HFFc6 (cell line): Measurements from ENCODE around the gene G6PC1. TPM values are rescaled to one million over a fixed set of nuclear protein-coding genes. Genes with fewer than 3 reads are reported as not detected.
"Not testable (repeated sequence)": the region's sequence is repeated elsewhere in the genome, so short reads cannot be mapped to it uniquely, and the experiment has no call there.

ENCODE experiments used
- DNase-seq: peaks from one replicate; pipeline ENCODE4 v3.0.0-alpha.2; 2018
- H3K27ac Mint-ChIP-seq: 2 replicates; pipeline ENCODE4 v1.8.0; 2020; ENCODE audit warnings: mild to moderate bottlenecking, mixed read lengths
- H3K27me3 Mint-ChIP-seq: 2 replicates; pipeline ENCODE4 v1.8.0; 2021; ENCODE audit warnings: mild to moderate bottlenecking, moderate library complexity, mixed read lengths; ENCODE audit not compliant: insufficient read depth
- H3K36me3 Mint-ChIP-seq: 2 replicates; pipeline ENCODE4 v1.8.0; 2021; ENCODE audit warnings: low read depth, mixed read lengths
- H3K4me1 Mint-ChIP-seq: 2 replicates; pipeline ENCODE4 v1.8.0; 2020; ENCODE audit warnings: low read depth, mixed read lengths
- H3K4me3 Mint-ChIP-seq: 2 replicates; pipeline ENCODE4 v1.8.0; 2020; ENCODE audit warnings: mild to moderate bottlenecking, moderate library complexity, mixed read lengths
- H3K9me3 Mint-ChIP-seq: 2 replicates; pipeline ENCODE4 v1.8.0; 2020; ENCODE audit warnings: mild to moderate bottlenecking, mixed read lengths
- CTCF ChIP-seq: fragments of 200-600 bp; sonication (generic); IDR thresholded peaks from 2 replicates; pipeline ENCODE4 v1.5.0; 2021; ENCODE audit warnings: antibody characterized with exemption, mild to moderate bottlenecking
- total RNA-seq, 6 experiments: library from RNA; stranded (reverse); fragmentation: NEBNext Ultra II Directional; extraction: Animal tissue kit (Norgen Biotek cat#: 25700); gene quantifications; 2 replicates in 1 of 6; 3 replicates in 5 of 6; pipeline ENCODE4 v1.2.3, GENCODE V29; 2021

Gene G6PC1
- total RNA-seq, 6 experiments from 2014 or later: not detected

GRCh38 chr17:42908872-42909700, 8.5 kb downstream of the G6PC1 start:
- Mint-ChIP-seq H3K27ac (no peak overlapping the region), H3K27me3 (peaks cover 25% of the 10 kb centered on the region), H3K36me3 (no peaks in the 10 kb centered on the region), H3K4me3 (no peak overlapping the region), H3K4me1 (peaks cover 13% of the 10 kb centered on the region), H3K9me3 (no peaks in the 10 kb centered on the region)
- TF ChIP-seq CTCF: no peak
- no peak for DNase-seq

GRCh38 chr17:42913522-42913921, 12.9 kb downstream of the G6PC1 start:
- no peaks in the 10 kb centered on the region for H3K36me3 Mint-ChIP-seq
- H3K27ac Mint-ChIP-seq: no peak overlapping the region
- H3K4me3 Mint-ChIP-seq: no peak overlapping the region
- H3K27me3 Mint-ChIP-seq: peaks cover 17% of the 10 kb centered on the region
- H3K4me1 Mint-ChIP-seq: peaks cover 7% of the 10 kb centered on the region
- no peak for TF ChIP-seq CTCF
- no peak for DNase-seq
- no peaks in the 10 kb centered on the region for H3K9me3 Mint-ChIP-seq

- no peak for TF ChIP-seq CTCF
- Mint-ChIP-seq H3K4me3 (no peak overlapping the region), H3K36me3 (no peaks in the 10 kb centered on the region), H3K27ac (no peak overlapping the region), H3K4me1 (peaks cover 10% of the 10 kb centered on the region), H3K27me3 (peaks cover 17% of the 10 kb centered on the region), H3K9me3 (no peaks in the 10 kb centered on the region)
- no peak for DNase-seq
Measured at GRCh38 chr17:42913981-42914617, 13.5 kb downstream of the G6PC1 start.

GRCh38 chr17:42915288-42915687, 14.7 kb downstream of the G6PC1 start:
- not testable (repeated sequence) for H3K4me3 Mint-ChIP-seq, H3K9me3 Mint-ChIP-seq, H3K4me1 Mint-ChIP-seq, DNase-seq, H3K36me3 Mint-ChIP-seq, H3K27ac Mint-ChIP-seq
- H3K27me3 Mint-ChIP-seq: peaks cover 14% of the 10 kb centered on the region

GRCh38 chr17:42916388-42917235, 16.0 kb downstream of the G6PC1 start:
- H3K9me3 Mint-ChIP-seq, H3K27ac Mint-ChIP-seq, H3K4me1 Mint-ChIP-seq, H3K36me3 Mint-ChIP-seq, H3K4me3 Mint-ChIP-seq, DNase-seq: not testable (repeated sequence)
- H3K27me3 Mint-ChIP-seq: peaks cover 23% of the 10 kb centered on the region

- H3K27me3 Mint-ChIP-seq: peaks cover 23% of the 10 kb centered on the region
- H3K27ac Mint-ChIP-seq: no peak overlapping the region
- no peaks in the 10 kb centered on the region for H3K36me3 Mint-ChIP-seq
- H3K4me3 Mint-ChIP-seq: no peak overlapping the region
- no peaks in the 10 kb centered on the region for H3K9me3 Mint-ChIP-seq
- TF ChIP-seq CTCF: no peak
- no peak for DNase-seq
- H3K4me1 Mint-ChIP-seq: peaks cover 8% of the 10 kb centered on the region; the same call in 1 of the 2 replicates
Measured at GRCh38 chr17:42917236-42917603, 16.6 kb downstream of the G6PC1 start.
